HepG2 (cell line): Measurements from ENCODE around the gene APBB2. TPM values are rescaled to one million over a fixed set of nuclear protein-coding genes. Genes with fewer than 3 reads are reported as not detected.
A peak's percentile ranks its signal among the peaks of the same experiment; 100 is the strongest.

ENCODE experiments used
- ATAC-seq: fragments of 200-7000 bp; cut with Tn5 transposase; 3 replicates; pipeline ENCODE4 v1.9.1; 2020; ENCODE audit warnings: mild to moderate bottlenecking, moderate library complexity
- BruUV-seq: library from RNA; stranded (reverse); fragments of 400-500 nt; replicated peaks from 2 replicates; lab custom pipeline; 2021; lab: Mats Ljungman, UMichigan
- CTCF ChIA-PET: fragments of 300-600 bp; formaldehyde crosslinking; extraction: SDS; loops from one replicate; lab custom pipeline; 2021; ENCODE audit warnings: low total read pairs, inconsistent platforms, low intra/inter-chr PET ratio; lab: Yijun Ruan, JAX
- POLR2A ChIA-PET: fragments of 350-600 bp; sonication (Branson Sonifier 250); formaldehyde crosslinking; loops from one replicate; lab custom pipeline; 2020; ENCODE audit warnings: antibody characterized with exemption, inconsistent platforms; lab: Yijun Ruan, JAX
- DNase-seq: peaks from one replicate; pipeline ENCODE4 v3.0.0-alpha.2; 2015; ENCODE audit warnings: low spot score
- FAIRE-seq: peaks from 3 replicates; lab custom pipeline; 2011; peaks lifted over from hg19 to GRCh38; lab: Jason Lieb, UNC
- H2AFZ ChIP-seq: one replicate; pipeline ENCODE4 v1.6.1; 2011; ENCODE audit warnings: low read length, inconsistent platforms
- H3K27ac ChIP-seq: fragments of 300-600 bp; 3 replicates; pipeline ENCODE4 v1.8.0; 2011; ENCODE audit warnings: mixed run types, mild to moderate bottlenecking, mixed read lengths, low read length, inconsistent platforms; ENCODE audit not compliant: insufficient read depth; ENCODE audit errors: extremely low read length
- H3K27me3 ChIP-seq, 2 experiments: fragments of 200-600 bp in 1 of 2; 2 replicates in 1 of 2; 3 replicates in 1 of 2; pipeline versions ENCODE4 v1.6.0 to v1.8.0; 2011; ENCODE audit warnings: low read length in 2 of 2, mild to moderate bottlenecking in 2 of 2, moderate library complexity in 2 of 2, inconsistent platforms in 1 of 2; ENCODE audit not compliant: insufficient read depth in 2 of 2, control insufficient read depth in 1 of 2
- H3K36me3 ChIP-seq, 2 experiments: fragments of 200-600 bp in 1 of 2; replicated peaks in 1 of 2; 2 replicates in 1 of 2; 3 replicates in 1 of 2; pipeline versions ENCODE4 v1.5.1 to v1.8.0; 2011; ENCODE audit warnings: low read length in 2 of 2, inconsistent platforms in 1 of 2; ENCODE audit not compliant: insufficient read depth in 2 of 2, control insufficient read depth in 1 of 2
- H3K4me1 ChIP-seq: 2 replicates; pipeline ENCODE4 v1.5.1; 2012; ENCODE audit warnings: low read length, inconsistent platforms; ENCODE audit not compliant: insufficient read depth
- H3K4me2 ChIP-seq: 2 replicates; pipeline ENCODE4 v1.6.0; 2011; ENCODE audit warnings: low read depth, low read length, inconsistent platforms
- H3K4me3 ChIP-seq, 3 experiments: fragments of 200-600 bp in 1 of 3; sonication (generic), shearing (Covaris generic) in 1 of 3; replicated peaks in 1 of 3; 2 replicates each; pipeline ENCODE4 v1.5.1; 2011 to 2016; ENCODE audit warnings: low read length in 3 of 3, inconsistent platforms in 2 of 3, low read depth in 2 of 3, mild to moderate bottlenecking in 2 of 3, control low read depth in 1 of 3, mixed read lengths in 1 of 3; ENCODE audit not compliant: insufficient read depth in 1 of 3
- H3K79me2 ChIP-seq: one replicate; pipeline ENCODE4 v1.6.1; 2011; ENCODE audit warnings: low read length, inconsistent platforms; ENCODE audit not compliant: insufficient read depth
- H3K9ac ChIP-seq: 2 replicates; pipeline ENCODE4 v1.6.0; 2011; ENCODE audit warnings: mild to moderate bottlenecking, low read depth, low read length, inconsistent platforms; ENCODE audit not compliant: insufficient read depth
- H3K9me3 ChIP-seq: 2 replicates; pipeline ENCODE4 v1.5.1; 2012; ENCODE audit warnings: mild to moderate bottlenecking, low read length
- H4K20me1 ChIP-seq: 2 replicates; pipeline ENCODE4 v1.6.0; 2011; ENCODE audit warnings: inconsistent platforms, mild to moderate bottlenecking, low read length, moderate library complexity; ENCODE audit not compliant: insufficient read depth
- ARNT2 ChIP-seq: sonication (generic); formaldehyde crosslinking; IDR thresholded peaks from 2 replicates; pipeline ENCODE4 v1.8.0; 2022; ENCODE audit warnings: mild to moderate bottlenecking, low read depth, missing genetic modification reagents, moderate library complexity
- FOSL2 ChIP-seq: sonication (generic); formaldehyde crosslinking; IDR thresholded peaks from 2 replicates; pipeline ENCODE4 v1.4.0; 2020; ENCODE audit warnings: missing genetic modification reagents
- NR2F2 ChIP-seq: IDR thresholded peaks from 2 replicates; pipeline ENCODE4 v1.6.1; 2012; ENCODE audit warnings: low read depth, inconsistent platforms, borderline replicate concordance
- POGZ ChIP-seq: sonication (generic); formaldehyde crosslinking; IDR thresholded peaks from 2 replicates; pipeline ENCODE4 v1.4.0; 2020; ENCODE audit warnings: mild to moderate bottlenecking, missing genetic modification reagents
- YY1 ChIP-seq: IDR thresholded peaks from 2 replicates; pipeline ENCODE4 v1.6.1; 2011; ENCODE audit warnings: low read length, low read depth, moderate library complexity, mild to moderate bottlenecking; ENCODE audit not compliant: insufficient read depth, insufficient replicate concordance
- ZMYM4 ChIP-seq: sonication (generic); formaldehyde crosslinking; IDR thresholded peaks from 2 replicates; pipeline ENCODE4 v1.8.1; 2023; ENCODE audit warnings: mild to moderate bottlenecking, missing genetic modification reagents
- ZNF263 ChIP-seq: sonication (generic); formaldehyde crosslinking; IDR thresholded peaks from 2 replicates; pipeline ENCODE4 v1.4.0; 2020; ENCODE audit warnings: missing genetic modification reagents
- ZNF646 ChIP-seq: sonication (generic); formaldehyde crosslinking; IDR thresholded peaks from 2 replicates; pipeline ENCODE4 v1.9.0; 2021; ENCODE audit warnings: mild to moderate bottlenecking, missing genetic modification reagents
- ZNF672 ChIP-seq: sonication (generic); formaldehyde crosslinking; IDR thresholded peaks from 2 replicates; pipeline ENCODE4 v1.8.1; 2022; ENCODE audit warnings: missing genetic modification reagents
- ZNF674 ChIP-seq: sonication (generic); formaldehyde crosslinking; IDR thresholded peaks from 2 replicates; pipeline ENCODE4 v1.5.0; 2020; ENCODE audit warnings: low read depth, mild to moderate bottlenecking, missing genetic modification reagents
- ZNF691 ChIP-seq: sonication (generic); formaldehyde crosslinking; IDR thresholded peaks from 2 replicates; pipeline ENCODE4 v1.4.0; 2020; ENCODE audit warnings: missing genetic modification reagents, low read depth, mild to moderate bottlenecking, borderline replicate concordance
- WGBS: methylation state at CpG from one replicate; pipeline ENCODE4 v1.1.6; 2017; ENCODE audit warnings: low lambda C conversion rate; 5-methylcytosine and 5-hydroxymethylcytosine counted together
- in situ Hi-C: cut with HindIII; loops from 2 replicates; pipeline ENCODE4 v1.10.0; 2017; ENCODE audit warnings: low pct_unique_long_range_greater_than_20kb; ENCODE audit not compliant: extremely low pct_ligation_motif_present
- intact Hi-C: fragments of 100-400 bp; cut with micrococcal nuclease; formaldehyde crosslinking; loops from one replicate; pipeline ENCODE4 v1.10.0; 2022; ENCODE audit not compliant: unreplicated experiment
- polyA plus RNA-seq, 8 experiments: library from polyadenylated mRNA; depleted of rRNA in 3 of 8; stranded (reverse) in 7 of 8; unstranded in 1 of 8; fragments of >200 nt; fragmentation: Illumina TruSeq in 4 of 8; extraction: Trizol in 4 of 8; gene quantifications; 2 replicates each; pipeline versions ENCODE4 v1.2.1 to v1.2.3, GENCODE V29; 2011 to 2016; ENCODE audit warnings: low read depth in 4 of 8, missing spikeins in 1 of 8, mixed read lengths in 1 of 8; ENCODE audit not compliant: insufficient read depth in 1 of 8
- total RNA-seq, 5 experiments: library from RNA; depleted of rRNA; stranded (reverse); fragments of >200 nt; fragmentation: Illumina TruSeq; extraction: Trizol; gene quantifications; 2 replicates each; pipeline ENCODE4 v1.2.3, GENCODE V29; 2016; ENCODE audit warnings: low read depth in 1 of 5
- TF ChIP-seq, protein P1 (sequence below): sonication (generic); formaldehyde crosslinking; IDR thresholded peaks from 2 replicates; pipeline ENCODE4 v1.5.0; 2020; ENCODE audit warnings: mild to moderate bottlenecking, missing genetic modification reagents, moderate library complexity

The APBB2 gene
- total and polyA plus RNA-seq, 2 of the 13 experiments (the other 11 are each of a cell fraction or from before 2014, with no cell fraction given) = 11.7 to 17.0 TPM

- Histone ChIP-seq H3K4me3 (no peak overlapping the region), H3K9me3 (no peaks in the 10 kb centered on the region), H2AFZ (peak overlapping the region; percentile 76), H4K20me1 (no peaks in the 10 kb centered on the region), H3K79me2 (no peaks in the 10 kb centered on the region), H3K9ac (no peak overlapping the region), H3K27me3 (no peaks in the 10 kb centered on the region), H3K27ac (no peak overlapping the region), H3K4me1 (peaks cover 7% of the 10 kb centered on the region; the same call in 1 of the 2 replicates), H3K36me3 (peaks cover 0 to 1% of the 10 kb centered on the region in 2 experiments; a peak in 3 of 5 replicates), H3K4me2 (no peak overlapping the region)
- ChIA-PET POLR2A (interaction anchor here (0.9 to 1.4 kb wide), 2 partner anchors 290 to 292 kb away, joined by 3 to 5 read pairs; partner anchors contain the start of gene APBB2), CTCF (interaction anchor here (1.6 kb wide), 1 partner anchor 16 kb away, joined by 3 read pairs; no protein-coding TSS in a partner anchor)
- peak; percentile 66 for FAIRE-seq
- intact Hi-C loops = no loop called here
- in situ Hi-C loops = loop anchor here (5.0 kb wide), 1 partner anchor 293 kb away; no protein-coding TSS in a partner anchor
- DNase-seq = peak; percentile 28
- 75% methylated on average over 11 of the region's 11 CpGs for WGBS
- BruUV-seq = no TSS peak
- ATAC-seq = peak; percentile 85
- no peak for TF ChIP-seq ZNF672 (CRISPR knock-in tag)
- TF ChIP-seq ZNF674 = no peak
- TF ChIP-seq POGZ (CRISPR knock-in tag) = peak; percentile 35; the same call in 1 of the 2 replicates
- TF ChIP-seq ZNF691 (CRISPR knock-in tag) = 0 out of 2 replicates have a peak, but pooled peaks have one; percentile 33
- no peak for TF ChIP-seq NR2F2
- TF ChIP-seq ZMYM4 (CRISPR knock-in tag) = peak; percentile 42; the same call in 1 of the 2 replicates
- no peak for TF ChIP-seq ARNT2
- peak; percentile 85 for TF ChIP-seq YY1
- peak; percentile 74 for TF ChIP-seq ZNF263
- no peak for TF ChIP-seq ZNF646 (CRISPR knock-in tag)
- no peak for TF ChIP-seq FOSL2 (CRISPR knock-in tag)
- TF ChIP-seq, protein P1, sequence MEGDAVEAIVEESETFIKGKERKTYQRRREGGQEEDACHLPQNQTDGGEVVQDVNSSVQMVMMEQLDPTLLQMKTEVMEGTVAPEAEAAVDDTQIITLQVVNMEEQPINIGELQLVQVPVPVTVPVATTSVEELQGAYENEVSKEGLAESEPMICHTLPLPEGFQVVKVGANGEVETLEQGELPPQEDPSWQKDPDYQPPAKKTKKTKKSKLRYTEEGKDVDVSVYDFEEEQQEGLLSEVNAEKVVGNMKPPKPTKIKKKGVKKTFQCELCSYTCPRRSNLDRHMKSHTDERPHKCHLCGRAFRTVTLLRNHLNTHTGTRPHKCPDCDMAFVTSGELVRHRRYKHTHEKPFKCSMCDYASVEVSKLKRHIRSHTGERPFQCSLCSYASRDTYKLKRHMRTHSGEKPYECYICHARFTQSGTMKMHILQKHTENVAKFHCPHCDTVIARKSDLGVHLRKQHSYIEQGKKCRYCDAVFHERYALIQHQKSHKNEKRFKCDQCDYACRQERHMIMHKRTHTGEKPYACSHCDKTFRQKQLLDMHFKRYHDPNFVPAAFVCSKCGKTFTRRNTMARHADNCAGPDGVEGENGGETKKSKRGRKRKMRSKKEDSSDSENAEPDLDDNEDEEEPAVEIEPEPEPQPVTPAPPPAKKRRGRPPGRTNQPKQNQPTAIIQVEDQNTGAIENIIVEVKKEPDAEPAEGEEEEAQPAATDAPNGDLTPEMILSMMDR (CRISPR knock-in tag) = peak; percentile 66
Observed at GRCh38 chr4:40924096-40924792, 290.1 kb downstream of the APBB2 start.
